Trophoblast cell (in vitro differentiated cells and primary cell): Measurements from ENCODE around the gene BAK1.

ENCODE experiments used
- DNase-seq, 2 donors: peaks; one replicate each; pipeline ENCODE4 v3.0.0-alpha.2; 2016
- H2AFZ ChIP-seq: 2 replicates; pipeline ENCODE4 v1.6.1; 2013; ENCODE audit warnings: low read length, moderate library complexity, mild to moderate bottlenecking; ENCODE audit not compliant: insufficient read depth, poor library complexity
- H2AK5ac ChIP-seq: 2 replicates; pipeline ENCODE4 v1.6.1; 2013; ENCODE audit warnings: mild to moderate bottlenecking, low read length
- H2BK120ac ChIP-seq: 2 replicates; pipeline ENCODE4 v1.6.1; 2013; ENCODE audit warnings: low read length, mild to moderate bottlenecking, moderate library complexity; ENCODE audit not compliant: insufficient read depth, poor library complexity
- H2BK12ac ChIP-seq: 2 replicates; pipeline ENCODE4 v1.6.1; 2013; ENCODE audit warnings: mild to moderate bottlenecking, low read length, moderate library complexity
- H2BK5ac ChIP-seq: 2 replicates; pipeline ENCODE4 v1.6.1; 2013; ENCODE audit warnings: low read length, low read depth, moderate library complexity, mild to moderate bottlenecking; ENCODE audit not compliant: poor library complexity
- H3K14ac ChIP-seq: 2 replicates; pipeline ENCODE4 v1.6.1; 2013; ENCODE audit warnings: mild to moderate bottlenecking, low read length
- H3K18ac ChIP-seq: 2 replicates; pipeline ENCODE4 v1.6.1; 2013; ENCODE audit warnings: mild to moderate bottlenecking, low read length
- H3K23ac ChIP-seq: 2 replicates; pipeline ENCODE4 v1.6.1; 2013; ENCODE audit warnings: low read length
- H3K27ac ChIP-seq: 2 replicates; pipeline ENCODE4 v1.5.1; 2013; ENCODE audit warnings: low read depth, mild to moderate bottlenecking, inconsistent platforms, low read length, moderate library complexity
- H3K27me3 ChIP-seq: 2 replicates; pipeline ENCODE4 v1.6.1; 2013; ENCODE audit warnings: inconsistent platforms, mild to moderate bottlenecking, low read length, moderate library complexity; ENCODE audit not compliant: insufficient read depth
- H3K36me3 ChIP-seq, 2 experiments: 1 replicate in 1 of 2; 2 replicates in 1 of 2; pipeline ENCODE4 v1.6.1; 2013; ENCODE audit warnings: low read length in 2 of 2, mild to moderate bottlenecking in 2 of 2, moderate library complexity in 1 of 2; ENCODE audit not compliant: insufficient read depth in 2 of 2, control insufficient read depth in 1 of 2
- H3K4ac ChIP-seq: 2 replicates; pipeline ENCODE4 v1.6.1; 2013; ENCODE audit warnings: low read depth, mild to moderate bottlenecking, low read length, moderate library complexity
- H3K4me1 ChIP-seq, 2 experiments: 1 replicate in 1 of 2; 2 replicates in 1 of 2; pipeline ENCODE4 v1.6.1; 2013; ENCODE audit warnings: low read length in 2 of 2, mild to moderate bottlenecking in 2 of 2, moderate library complexity in 1 of 2; ENCODE audit not compliant: insufficient read depth in 2 of 2, control insufficient read depth in 1 of 2
- H3K4me2 ChIP-seq: 2 replicates; pipeline ENCODE4 v1.6.1; 2013; ENCODE audit warnings: inconsistent platforms, mild to moderate bottlenecking, low read length, moderate library complexity
- H3K4me3 ChIP-seq: 2 replicates; pipeline ENCODE4 v1.5.1; 2013; ENCODE audit warnings: mild to moderate bottlenecking, low read depth, low read length, inconsistent platforms
- H3K79me1 ChIP-seq: one replicate; pipeline ENCODE4 v1.6.1; 2013; ENCODE audit warnings: low read length
- H3K79me2 ChIP-seq: 2 replicates; pipeline ENCODE4 v1.6.1; 2013; ENCODE audit warnings: low read length, mild to moderate bottlenecking; ENCODE audit not compliant: control insufficient read depth, insufficient read depth, poor library complexity
- H3K9ac ChIP-seq: 2 replicates; pipeline ENCODE4 v1.6.1; 2013; ENCODE audit warnings: mild to moderate bottlenecking, low read length
- H3K9me3 ChIP-seq: 2 replicates; pipeline ENCODE4 v1.6.1; 2013; ENCODE audit warnings: low read depth, mild to moderate bottlenecking, control low read depth, inconsistent platforms, low read length; ENCODE audit not compliant: insufficient read depth
- H4K12ac ChIP-seq: 2 replicates; pipeline ENCODE4 v1.6.1; 2013; ENCODE audit warnings: low read depth, mild to moderate bottlenecking, low read length, moderate library complexity
- H4K8ac ChIP-seq: 2 replicates; pipeline ENCODE4 v1.6.1; 2013; ENCODE audit warnings: low read depth, mild to moderate bottlenecking, low read length, moderate library complexity
- H4K91ac ChIP-seq: one replicate; pipeline ENCODE4 v1.6.1; 2013; ENCODE audit warnings: low read depth, mild to moderate bottlenecking, low read length, moderate library complexity
- WGBS: extraction: QIAGEN DNeasy Blood & Tissue Kit; methylation state at CpG from one replicate; pipeline ENCODE4 v1.1.7; 2013; ENCODE audit warnings: missing lambda C conversion rate; ENCODE audit not compliant: insufficient read length, insufficient coverage; ENCODE audit errors: extremely low coverage; 5-methylcytosine and 5-hydroxymethylcytosine counted together

The BAK1 gene

DNA sequence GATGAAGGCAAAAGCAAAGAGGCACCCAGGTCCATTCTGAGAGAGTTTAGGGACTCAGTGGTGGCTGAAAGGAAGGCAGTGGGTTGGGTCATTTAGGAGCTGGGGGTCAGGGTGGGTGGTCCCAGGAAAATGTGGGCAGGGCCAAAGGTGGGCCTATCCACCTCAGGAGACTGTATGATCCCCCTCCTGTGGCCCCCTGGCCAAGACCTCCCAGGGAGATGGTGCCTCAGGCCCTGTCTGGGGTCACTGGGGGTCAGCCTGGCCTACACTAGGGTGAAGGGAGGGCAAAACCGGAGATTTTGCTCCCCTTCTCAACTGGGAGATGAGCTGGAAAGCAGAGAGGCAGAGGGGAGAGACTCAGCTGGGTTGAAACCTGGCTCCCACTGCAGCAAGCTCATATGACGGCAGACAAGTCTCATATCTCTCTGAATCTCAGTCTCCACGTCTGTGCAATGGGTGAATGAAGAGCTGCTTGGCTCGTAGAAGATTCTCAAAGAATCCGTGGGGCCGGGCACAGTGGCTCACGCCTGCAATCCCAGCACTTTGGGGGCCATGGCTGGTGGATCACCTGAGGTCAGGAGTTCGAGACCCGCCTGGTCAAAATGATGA is 11.5 kb upstream of the BAK1 start:
- Histone ChIP-seq H3K9me3 (no peaks in the 10 kb centered on the region), H2AK5ac (peak overlapping the region; percentile 7), H4K91ac (no peak overlapping the region), H3K9ac (no peak overlapping the region), H2BK120ac (no peak overlapping the region), H3K36me3 (no peaks in the 10 kb centered on the region), H2BK12ac (peak overlapping the region; percentile 56), H4K8ac (no peak overlapping the region), H3K14ac (no peak overlapping the region), H3K79me1 (peaks cover 3% of the 10 kb centered on the region), H2BK5ac (no peak overlapping the region), H4K12ac (no peak overlapping the region), H3K4me1 (peaks cover 19 to 20% of the 10 kb centered on the region in 2 experiments), H3K27me3 (no peaks in the 10 kb centered on the region), H3K27ac (no peak overlapping the region), H3K4me3 (no peak overlapping the region), H3K18ac (no peak overlapping the region), H3K79me2 (no peaks in the 10 kb centered on the region), H3K23ac (no peak overlapping the region), H3K4me2 (no peak overlapping the region), H2AFZ (no peak overlapping the region), H3K4ac (no peak overlapping the region)
- WGBS: no CpG with 5 or more reads among the region's 9 CpGs
- no peak for DNase-seq

DNA sequence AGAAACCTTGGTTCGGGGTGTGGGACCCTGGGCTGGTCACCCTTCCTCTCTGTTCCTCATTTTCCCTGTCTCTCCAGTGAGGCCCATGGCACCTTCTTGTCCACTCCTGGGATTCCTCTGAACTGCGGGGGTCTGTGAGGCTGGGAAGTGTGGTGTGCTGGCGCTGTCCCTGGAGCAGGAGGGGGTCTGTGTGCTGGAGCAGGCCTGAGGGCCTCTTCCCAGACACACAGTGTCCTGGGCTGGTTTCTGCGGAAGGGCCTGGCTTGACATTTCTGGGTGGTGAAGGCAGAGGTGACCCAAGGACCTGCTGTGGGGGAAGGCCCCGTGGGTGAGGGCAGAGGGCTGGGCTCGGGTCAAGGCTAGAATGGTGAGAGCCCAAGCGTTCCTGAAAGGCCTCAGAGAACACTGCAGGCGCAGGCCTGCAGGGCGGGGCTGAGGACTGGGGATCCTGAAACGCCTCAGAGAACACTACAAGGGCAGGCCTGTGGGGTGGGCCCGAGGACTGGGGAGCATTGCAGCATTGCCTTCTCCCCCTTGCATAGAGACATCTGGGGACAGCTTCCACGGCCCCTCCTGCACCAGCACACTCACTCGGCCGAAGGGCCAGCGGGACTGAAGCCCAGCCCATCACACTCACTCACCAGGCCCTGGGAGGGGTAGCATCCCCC is 10.6 kb upstream of the BAK1 start:
- no peak overlapping the region for H3K4ac ChIP-seq
- H3K4me1 ChIP-seq: peaks cover 19 to 22% of the 10 kb centered on the region in 2 experiments
- peak overlapping the region; percentile 56 for H4K91ac ChIP-seq
- no peak overlapping the region for H4K12ac ChIP-seq
- H3K4me2 ChIP-seq: peak overlapping the region; percentile 23
- H3K14ac ChIP-seq: peak overlapping the region; percentile 22
- H3K36me3 ChIP-seq: no peaks in the 10 kb centered on the region
- WGBS: no CpG with 5 or more reads among the region's 15 CpGs
- H2AK5ac ChIP-seq: peak overlapping the region; percentile 24
- no peak overlapping the region for H3K9ac ChIP-seq
- no peaks in the 10 kb centered on the region for H3K79me2 ChIP-seq
- no peaks in the 10 kb centered on the region for H3K9me3 ChIP-seq
- no peak overlapping the region for H3K23ac ChIP-seq
- DNase-seq: no peak
- peak overlapping the region; percentile 21 for H3K27ac ChIP-seq
- peak overlapping the region; percentile 48 for H2BK5ac ChIP-seq
- H3K27me3 ChIP-seq: no peaks in the 10 kb centered on the region
- no peak overlapping the region for H2AFZ ChIP-seq
- no peak overlapping the region for H3K4me3 ChIP-seq
- peaks cover 3% of the 10 kb centered on the region for H3K79me1 ChIP-seq
- H3K18ac ChIP-seq: no peak overlapping the region
- H2BK12ac ChIP-seq: peak overlapping the region; percentile 31
- H2BK120ac ChIP-seq: no peak overlapping the region
- no peak overlapping the region for H4K8ac ChIP-seq

DNA sequence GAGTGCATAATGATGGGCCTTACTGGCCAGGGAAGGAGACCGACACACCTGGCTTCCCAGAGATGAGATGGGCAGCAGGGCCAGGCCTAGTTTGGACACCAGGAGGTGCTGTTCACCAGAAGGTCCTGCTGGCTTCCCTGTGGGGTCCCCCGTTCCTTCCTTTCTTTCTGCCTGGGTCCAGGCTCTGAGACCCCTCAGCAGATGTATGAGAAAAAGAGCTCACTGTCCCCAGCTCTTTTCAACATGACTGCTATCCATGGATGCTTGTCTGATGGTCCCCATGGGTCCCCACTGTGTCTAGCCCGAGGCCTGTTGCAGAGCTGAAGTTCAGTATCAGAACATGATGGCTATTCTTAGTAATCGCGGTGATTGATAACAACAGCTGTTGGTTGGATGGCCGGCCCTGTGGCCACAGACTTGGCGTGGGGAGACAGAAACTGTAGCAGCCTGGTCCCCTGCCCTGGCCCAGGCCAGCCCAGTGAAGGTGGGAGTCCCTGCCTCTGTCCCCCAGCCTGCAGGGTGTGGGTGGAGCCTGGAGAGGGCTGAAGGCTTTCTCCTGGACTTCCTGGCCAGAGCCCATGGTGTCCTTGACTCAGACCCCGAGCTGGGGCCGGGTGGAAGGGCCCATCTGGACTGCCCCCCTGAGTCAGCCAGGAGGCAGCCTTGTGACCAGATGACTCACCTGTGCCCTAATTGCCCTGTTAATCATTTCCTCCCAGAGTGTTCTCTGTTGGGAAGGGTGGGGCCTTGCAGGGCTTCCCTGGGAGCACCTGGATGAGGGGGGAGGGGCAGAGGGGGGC is 9.9 kb upstream of the BAK1 start:
- peaks cover 19 to 22% of the 10 kb centered on the region in 2 experiments for H3K4me1 ChIP-seq
- no peak overlapping the region for H4K12ac ChIP-seq
- peak overlapping the region; percentile 48 for H2BK5ac ChIP-seq
- no peak overlapping the region for H3K18ac ChIP-seq
- peak overlapping the region; percentile 23 for H3K4me2 ChIP-seq
- H3K27ac ChIP-seq: peak overlapping the region; percentile 10
- H2AFZ ChIP-seq: no peak overlapping the region
- no CpG with 5 or more reads among the region's 9 CpGs for WGBS
- no peak overlapping the region for H3K4me3 ChIP-seq
- no peak overlapping the region for H2BK12ac ChIP-seq
- H3K9me3 ChIP-seq: no peaks in the 10 kb centered on the region
- no peaks in the 10 kb centered on the region for H3K79me2 ChIP-seq
- H2BK120ac ChIP-seq: no peak overlapping the region
- H4K8ac ChIP-seq: no peak overlapping the region
- peaks cover 3% of the 10 kb centered on the region for H3K79me1 ChIP-seq
- H3K23ac ChIP-seq: no peak overlapping the region
- H3K4ac ChIP-seq: no peak overlapping the region
- H3K27me3 ChIP-seq: no peaks in the 10 kb centered on the region
- no peak overlapping the region for H2AK5ac ChIP-seq
- peak; percentile 53 to 58 for DNase-seq
- H3K14ac ChIP-seq: no peak overlapping the region
- H3K36me3 ChIP-seq: no peaks in the 10 kb centered on the region
- peak overlapping the region; percentile 45 for H4K91ac ChIP-seq
- no peak overlapping the region for H3K9ac ChIP-seq

DNA sequence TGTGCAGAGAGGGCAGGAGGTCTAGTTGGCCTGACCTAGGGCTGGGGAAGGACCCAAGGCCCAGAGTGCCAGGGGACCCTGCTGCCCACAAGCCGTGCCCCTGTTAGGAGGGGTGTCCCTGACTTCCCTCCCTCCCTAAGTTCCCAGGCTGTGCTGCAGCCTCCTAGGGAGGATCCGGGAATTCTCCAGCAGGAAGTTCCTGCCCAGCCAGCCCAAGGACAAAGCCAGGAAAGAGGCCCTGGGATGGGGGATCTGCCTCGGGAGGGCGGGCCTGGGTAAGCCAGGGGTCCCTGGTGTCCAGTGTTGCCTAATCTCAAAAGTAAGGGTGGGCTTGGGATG is 9.3 kb upstream of the BAK1 start:
- H2AFZ ChIP-seq: no peak overlapping the region
- no peak overlapping the region for H3K27ac ChIP-seq
- no peak overlapping the region for H4K91ac ChIP-seq
- no peak overlapping the region for H3K9ac ChIP-seq
- H2BK12ac ChIP-seq: no peak overlapping the region
- no peak overlapping the region for H3K4me3 ChIP-seq
- no peak overlapping the region for H4K12ac ChIP-seq
- H3K27me3 ChIP-seq: no peaks in the 10 kb centered on the region
- no peak overlapping the region for H3K23ac ChIP-seq
- H3K36me3 ChIP-seq: no peaks in the 10 kb centered on the region
- H3K4ac ChIP-seq: no peak overlapping the region
- H3K79me1 ChIP-seq: peaks cover 3% of the 10 kb centered on the region
- H3K79me2 ChIP-seq: no peaks in the 10 kb centered on the region
- H3K18ac ChIP-seq: no peak overlapping the region
- no peak overlapping the region for H3K14ac ChIP-seq
- no peak overlapping the region for H2BK5ac ChIP-seq
- WGBS: no CpG with 5 or more reads among the region's 4 CpGs
- no peak for DNase-seq
- no peak overlapping the region for H4K8ac ChIP-seq
- H3K4me1 ChIP-seq: peaks cover 19 to 22% of the 10 kb centered on the region in 2 experiments
- H2AK5ac ChIP-seq: no peak overlapping the region
- no peaks in the 10 kb centered on the region for H3K9me3 ChIP-seq
- H2BK120ac ChIP-seq: no peak overlapping the region
- H3K4me2 ChIP-seq: no peak overlapping the region
